ENCODE results near the gene KRT6B. TPM values are rescaled to one million over a fixed set of nuclear protein-coding genes. Genes with fewer than 3 reads are reported as not detected.
A peak's percentile ranks its signal among the peaks of the same experiment; 100 is the strongest.

KRT6B gene
- total RNA-seq, 1 experiment from 2014 or later: 7.7 TPM

GRCh38 chr12:52499806-52500560, 48.0 kb upstream of the KRT6B start:
- H3K9ac ChIP-seq (ENCODE audit: low read length): no peak overlapping the region
- TF ChIP-seq EZH2 (IDR thresholded peaks at IDR 0.05; ENCODE audit: low read length, unreplicated experiment): no peak
- no peak for TF ChIP-seq CTCF (conservative IDR thresholded peaks at IDR 0.05; ENCODE audit: low read depth, low read length)
- no peak for TF ChIP-seq EZH2phosphoT487 (IDR thresholded peaks at IDR 0.05; ENCODE audit: borderline replicate concordance, low read length)
- H3K27ac ChIP-seq (ENCODE audit: low read length): peak overlapping the region; percentile 0; the same call in 1 of the 2 replicates
- H4K20me1 ChIP-seq (ENCODE audit: low read length): no peaks in the 10 kb centered on the region
- no peaks in the 10 kb centered on the region for H3K27me3 ChIP-seq (ENCODE audit: low read length)
- DNase-seq: peak; percentile 54
- no peak overlapping the region for H2AFZ ChIP-seq (ENCODE audit: low read length)
- H3K4me1 ChIP-seq (ENCODE audit: insufficient read depth, low read length): peaks cover 28% of the 10 kb centered on the region
- no peak overlapping the region for H3K4me2 ChIP-seq (ENCODE audit: low read length)
- ChIA-PET POLR2A (ENCODE audit: unreplicated experiment) (no interaction called here), CTCF (no interaction called here)
- intact Hi-C loops (cut with micrococcal nuclease): loop anchor here (10.0 kb wide), 1 partner anchor 55 kb away; no protein-coding TSS in a partner anchor
- H3K4me3 ChIP-seq (ENCODE audit: low read length): no peak overlapping the region
- H3K9me3 ChIP-seq (ENCODE audit: low read length): no peaks in the 10 kb centered on the region
- H3K79me2 ChIP-seq (ENCODE audit: low read length): no peaks in the 10 kb centered on the region
- BruUV-seq (replicated peaks): no TSS peak
- H3F3A ChIP-seq (ENCODE audit: low read length, unreplicated experiment): no peaks in the 10 kb centered on the region
- no peaks in the 10 kb centered on the region for H3K9me2 ChIP-seq (replicated peaks; ENCODE audit: low read length)
- H3K36me3 ChIP-seq (ENCODE audit: low read depth, low read length): no peaks in the 10 kb centered on the region
- ATAC-seq: no peak

GRCh38 chr12:52498946-52499345, 47.0 kb upstream of the KRT6B start:
- H3K4me3 ChIP-seq (ENCODE audit: low read length): no peak overlapping the region
- H3F3A ChIP-seq (ENCODE audit: low read length, unreplicated experiment): no peaks in the 10 kb centered on the region
- no peaks in the 10 kb centered on the region for H3K27me3 ChIP-seq (ENCODE audit: low read length)
- H3K9me2 ChIP-seq (replicated peaks; ENCODE audit: low read length): no peaks in the 10 kb centered on the region
- ChIA-PET CTCF (no interaction called here), POLR2A (ENCODE audit: unreplicated experiment) (no interaction called here)
- H3K4me1 ChIP-seq (ENCODE audit: insufficient read depth, low read length): peaks cover 39% of the 10 kb centered on the region
- H3K9ac ChIP-seq (ENCODE audit: low read length): no peak overlapping the region
- H3K36me3 ChIP-seq (ENCODE audit: low read depth, low read length): no peaks in the 10 kb centered on the region
- H2AFZ ChIP-seq (ENCODE audit: low read length): no peak overlapping the region
- no peak for TF ChIP-seq EZH2phosphoT487 (IDR thresholded peaks at IDR 0.05; ENCODE audit: borderline replicate concordance, low read length)
- TF ChIP-seq CTCF (conservative IDR thresholded peaks at IDR 0.05; ENCODE audit: low read depth, low read length): no peak
- TF ChIP-seq EZH2 (IDR thresholded peaks at IDR 0.05; ENCODE audit: low read length, unreplicated experiment): no peak
- DNase-seq: no peak
- H3K79me2 ChIP-seq (ENCODE audit: low read length): no peaks in the 10 kb centered on the region
- no peaks in the 10 kb centered on the region for H3K9me3 ChIP-seq (ENCODE audit: low read length)
- intact Hi-C loops (cut with micrococcal nuclease): no loop called here
- BruUV-seq (replicated peaks): no TSS peak
- no peak overlapping the region for H3K27ac ChIP-seq (ENCODE audit: low read length)
- H4K20me1 ChIP-seq (ENCODE audit: low read length): no peaks in the 10 kb centered on the region
- H3K4me2 ChIP-seq (ENCODE audit: low read length): no peak overlapping the region
- ATAC-seq: no peak

DNA sequence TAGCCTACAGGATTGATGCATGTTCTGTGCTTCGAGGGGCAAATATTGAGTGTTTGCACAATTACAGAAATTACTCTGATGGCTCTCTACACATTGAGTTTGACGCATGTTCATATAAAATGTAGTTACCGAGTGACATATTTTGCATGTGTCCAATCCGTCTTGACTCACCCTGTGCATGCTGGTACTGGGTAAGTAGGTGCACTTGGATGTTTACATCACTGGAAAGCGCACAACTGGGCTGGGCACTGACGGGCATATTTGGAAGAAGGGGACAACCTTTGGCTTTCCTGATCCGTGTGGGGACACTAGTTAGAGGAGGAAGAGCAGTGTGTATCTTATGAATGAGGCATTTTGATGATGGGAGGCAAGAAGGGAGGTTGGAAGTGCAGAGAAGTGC, 46.0 kb upstream of the KRT6B start:
- Histone ChIP-seq H3K9ac (ENCODE audit: low read length) (no peak overlapping the region), H2AFZ (ENCODE audit: low read length) (no peak overlapping the region), H3K27ac (ENCODE audit: low read length) (no peak overlapping the region), H3K36me3 (ENCODE audit: low read depth, low read length) (no peaks in the 10 kb centered on the region), H3K4me3 (ENCODE audit: low read length) (no peak overlapping the region), H3K4me2 (ENCODE audit: low read length) (no peak overlapping the region), H4K20me1 (ENCODE audit: low read length) (no peaks in the 10 kb centered on the region), H3K79me2 (ENCODE audit: low read length) (no peaks in the 10 kb centered on the region), H3K9me3 (ENCODE audit: low read length) (no peaks in the 10 kb centered on the region), H3F3A (ENCODE audit: low read length, unreplicated experiment) (no peaks in the 10 kb centered on the region), H3K4me1 (ENCODE audit: insufficient read depth, low read length) (peaks cover 48% of the 10 kb centered on the region), H3K27me3 (ENCODE audit: low read length) (no peaks in the 10 kb centered on the region), H3K9me2 (replicated peaks; ENCODE audit: low read length) (no peaks in the 10 kb centered on the region)
- intact Hi-C loops (cut with micrococcal nuclease): no loop called here
- CTCF ChIA-PET: no interaction called here
- BruUV-seq (replicated peaks): no TSS peak
- TF ChIP-seq EZH2 (IDR thresholded peaks at IDR 0.05; ENCODE audit: low read length, unreplicated experiment) (no peak), EZH2phosphoT487 (IDR thresholded peaks at IDR 0.05; ENCODE audit: borderline replicate concordance, low read length) (no peak), CTCF (conservative IDR thresholded peaks at IDR 0.05; ENCODE audit: low read depth, low read length) (no peak)
- POLR2A ChIA-PET (ENCODE audit: unreplicated experiment): no interaction called here
- ATAC-seq (no peak), DNase-seq (no peak)

All from PC-3 (cell line).